HG03565 (cell line): ENCODE data around the gene MMRN1.

ENCODE experiments used
- ATAC-seq: cut with Tn5 transposase; IDR thresholded peaks from one replicate; pipeline ENCODE4 v1.9.1; 2021; ENCODE audit warnings: mild to moderate bottlenecking, moderate library complexity; ENCODE audit not compliant: unreplicated experiment

MMRN1 gene

GRCh38 chr4:89913623-89914022 is 19.0 kb downstream of the MMRN1 start:
- ATAC-seq, result no peak

- no peak for ATAC-seq
Measured at GRCh38 chr4:89914609-89915550, 20.2 kb downstream of the MMRN1 start.

GRCh38 chr4:89915937-89916336 is 21.3 kb downstream of the MMRN1 start:
- ATAC-seq, result no peak

DNA sequence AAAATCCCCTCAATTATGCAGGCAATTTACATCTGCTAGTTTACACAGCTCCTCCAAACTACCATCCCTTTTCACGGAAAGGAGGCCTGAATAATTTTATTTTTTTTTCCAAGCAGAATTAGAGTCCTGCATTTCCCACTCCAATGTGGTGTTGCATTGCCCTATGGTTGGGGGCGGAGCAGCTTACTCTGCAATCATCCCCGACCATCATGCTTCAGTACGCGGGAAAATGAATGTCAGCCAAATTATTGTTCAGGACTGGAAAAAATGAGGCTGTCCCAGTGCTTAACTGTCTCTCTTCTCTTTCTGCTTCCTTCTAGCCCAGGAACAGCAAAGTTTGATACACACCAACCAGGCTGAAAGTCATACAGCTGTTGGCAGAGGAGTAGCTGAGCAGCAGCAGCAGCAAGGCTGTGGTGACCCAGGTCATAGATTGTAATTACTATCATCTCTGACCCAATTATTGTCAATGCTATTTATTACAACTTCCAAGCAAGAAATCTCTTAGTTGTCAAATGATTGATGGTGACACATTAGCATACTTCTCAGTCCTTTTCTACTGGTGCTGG is 28.3 kb downstream of the MMRN1 start:
- ATAC-seq, result no peak

DNA sequence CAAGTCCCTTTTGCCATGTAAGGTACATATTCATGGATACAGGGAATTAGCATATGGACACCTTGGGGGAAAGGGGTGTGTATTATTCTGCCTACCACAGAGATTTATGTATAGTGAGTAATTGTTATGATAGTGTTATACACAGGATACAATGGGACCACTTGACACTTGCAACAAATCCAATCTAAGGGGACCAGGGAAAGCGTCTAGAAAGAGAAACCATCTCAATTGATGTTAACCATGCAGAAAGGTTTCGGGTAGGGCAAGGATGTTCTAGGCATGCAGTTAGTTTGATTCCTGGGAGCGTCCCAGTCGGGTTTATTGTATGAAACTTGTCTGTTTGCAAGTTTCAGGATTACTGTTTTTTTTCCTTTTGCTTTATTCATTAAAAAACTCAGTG is 34.2 kb downstream of the MMRN1 start:
- no peak for ATAC-seq

DNA sequence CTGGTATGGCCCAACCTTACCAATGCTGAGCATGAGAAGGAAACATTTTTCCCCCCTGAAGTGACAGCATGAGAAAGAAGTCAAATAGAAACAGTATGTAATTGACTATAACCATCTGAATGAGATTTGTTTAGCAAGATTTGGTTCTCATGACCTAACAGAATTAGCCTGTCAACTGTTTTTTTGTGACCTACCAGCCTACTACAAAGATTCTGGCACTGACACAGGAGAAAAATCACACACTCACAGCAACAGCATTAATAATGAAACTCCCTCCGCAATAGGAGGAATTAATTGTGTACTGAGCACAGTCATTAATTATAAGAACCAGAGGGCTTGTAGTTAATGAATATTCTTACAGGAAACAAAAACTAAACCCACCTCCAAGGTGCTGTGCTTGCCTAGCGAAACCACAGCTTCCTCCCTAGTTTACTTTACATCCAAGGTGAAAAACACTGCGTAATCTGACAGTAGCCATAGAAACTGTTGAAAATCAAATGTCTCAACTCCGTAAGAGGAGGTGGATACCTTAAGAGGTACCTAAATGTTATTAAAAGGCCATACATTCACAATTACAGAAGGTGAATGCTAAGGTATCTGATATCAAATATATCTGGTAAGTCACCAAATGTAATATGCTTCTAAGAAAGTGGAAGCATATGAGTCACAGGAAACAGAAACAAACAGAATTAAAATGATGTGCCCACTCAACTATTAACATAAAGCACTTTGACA is 34.9 kb downstream of the MMRN1 start:
- peak; percentile 79 for ATAC-seq

DNA sequence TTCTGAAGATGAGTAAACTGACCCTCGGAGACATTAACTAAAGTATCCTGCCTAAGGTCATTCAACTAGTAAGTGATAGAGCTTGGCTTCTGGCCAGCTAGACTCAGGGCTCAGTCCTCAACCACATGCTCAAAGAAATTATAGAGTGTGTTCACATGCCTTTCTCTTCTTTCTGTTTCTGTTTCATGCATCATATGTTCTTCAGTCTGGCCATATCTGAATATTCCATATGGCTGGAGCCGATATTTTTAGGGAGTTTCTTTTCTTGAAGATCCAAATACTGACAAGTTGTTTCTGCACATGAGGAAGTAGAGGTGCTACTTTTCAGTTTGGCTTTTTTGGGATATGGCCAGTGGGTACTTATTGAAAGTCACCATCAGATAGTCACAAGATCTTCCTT is 44.9 kb downstream of the MMRN1 start:
- ATAC-seq, result peak; percentile 60

DNA sequence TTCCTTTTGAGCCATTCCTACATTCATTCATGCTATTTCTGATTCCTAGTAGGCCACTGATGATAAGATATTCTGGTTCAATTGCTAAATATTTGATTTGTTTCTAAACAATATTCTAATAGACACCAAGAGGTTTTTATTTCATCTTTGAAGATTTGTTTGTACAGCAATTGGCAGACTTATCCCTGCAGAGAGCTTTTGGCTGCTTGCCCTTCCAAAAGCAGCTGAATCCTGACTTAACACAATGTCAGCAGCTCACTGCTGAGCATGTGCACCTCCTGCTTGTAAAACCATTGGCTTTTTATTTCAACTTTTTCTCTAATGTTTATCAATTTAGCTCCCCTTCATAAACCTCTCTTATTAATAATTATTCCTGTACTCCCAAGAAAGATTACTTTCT is 45.3 kb downstream of the MMRN1 start:
- no peak for ATAC-seq

- ATAC-seq, result no peak
Measured at GRCh38 chr4:89942811-89943210, 48.2 kb downstream of the MMRN1 start.

DNA sequence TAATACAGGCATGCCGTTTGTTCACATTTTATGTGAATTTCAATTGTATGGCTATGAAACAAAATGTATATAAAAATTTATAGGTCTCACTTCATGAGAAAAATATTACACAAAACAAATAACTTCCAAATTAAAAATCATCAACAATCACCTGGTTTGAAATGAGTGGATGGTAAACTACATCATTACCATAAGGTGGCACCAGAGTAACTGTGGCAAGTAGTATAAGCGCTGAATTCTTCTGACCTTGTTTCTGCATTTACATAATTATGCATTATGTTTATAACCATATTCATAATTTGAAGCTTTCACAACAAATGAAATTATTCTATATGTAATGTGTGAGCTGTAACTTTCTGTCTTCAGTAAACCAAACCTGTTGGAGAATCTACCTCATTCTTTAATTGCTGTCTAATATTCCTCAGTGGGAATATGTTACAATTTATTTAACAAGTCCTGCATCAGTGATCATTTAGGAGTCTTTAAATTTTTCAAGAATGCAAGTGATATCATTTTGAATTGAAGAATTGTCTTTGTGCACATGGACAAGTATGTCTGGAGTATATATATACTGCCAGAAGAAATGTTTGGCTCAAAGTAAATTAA is 55.2 kb downstream of the MMRN1 start:
- no peak for ATAC-seq

- no peak for ATAC-seq
Measured at GRCh38 chr4:89952458-89952857, 57.8 kb downstream of the MMRN1 start.

DNA sequence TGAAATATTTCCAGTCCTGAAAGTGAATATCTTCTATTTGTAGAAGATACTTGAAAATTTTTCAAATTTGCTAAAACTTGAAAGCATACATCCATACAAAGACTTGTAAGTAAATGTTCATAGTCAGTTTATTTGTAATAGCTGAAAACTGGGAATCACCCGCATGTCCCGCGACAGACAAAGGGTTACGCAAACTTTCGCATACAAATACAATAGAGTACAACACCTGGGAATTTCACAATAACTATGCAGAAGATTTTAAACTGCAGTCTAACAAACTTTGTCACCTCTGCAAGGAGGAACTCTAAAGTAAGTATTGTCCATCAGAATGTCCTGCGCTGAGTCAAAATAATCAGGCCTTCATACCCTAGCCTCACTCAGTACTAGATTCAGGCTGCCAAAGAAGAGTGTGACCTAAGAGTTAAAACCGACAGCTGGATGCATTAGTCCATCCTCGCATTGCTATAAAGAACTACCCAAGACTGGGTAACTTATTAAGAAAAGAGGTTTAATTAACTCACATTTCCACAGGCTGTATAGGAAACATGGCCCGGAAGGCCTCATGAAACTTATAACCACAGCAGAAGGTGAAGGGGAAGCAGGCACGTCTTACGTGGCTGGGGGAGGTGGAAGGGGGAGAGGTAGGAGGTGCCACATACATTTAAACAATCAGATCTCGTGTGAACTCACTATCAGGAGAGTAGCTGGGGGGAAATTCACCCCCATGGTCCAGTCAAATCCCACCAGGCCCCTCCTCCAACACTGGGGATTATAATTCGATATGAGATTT is 60.4 kb downstream of the MMRN1 start:
- ATAC-seq, result no peak

GRCh38 chr4:89957046-89957926 is 62.6 kb downstream of the MMRN1 start:
- no peak for ATAC-seq

DNA sequence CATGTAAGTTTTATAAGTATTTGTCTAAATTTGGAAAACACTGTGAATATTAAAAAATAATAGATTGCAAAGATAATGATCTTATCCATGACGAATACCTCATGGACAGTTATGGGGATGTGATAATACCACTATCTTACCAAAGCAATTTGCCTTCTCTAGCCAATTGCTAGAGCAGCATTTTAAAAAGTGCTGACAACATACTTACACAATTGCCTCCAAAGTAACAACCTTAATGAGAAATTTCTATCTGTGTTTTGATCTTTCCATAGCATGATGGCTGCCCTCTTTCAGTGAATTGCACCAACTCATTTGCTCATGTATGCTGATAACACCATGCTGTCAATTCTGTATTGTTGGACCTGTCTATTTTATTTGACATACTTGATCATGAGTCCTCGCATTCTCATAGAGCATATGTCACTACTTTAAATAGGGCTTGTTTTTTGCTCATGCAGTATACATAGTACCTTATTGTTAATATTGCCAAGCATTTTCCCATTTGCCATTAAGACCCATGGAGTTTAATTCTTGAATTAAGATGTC is 87.2 kb downstream of the MMRN1 start:
- no peak for ATAC-seq

- no peak for ATAC-seq
Measured at GRCh38 chr4:89988268-89988667, 93.6 kb downstream of the MMRN1 start.

DNA sequence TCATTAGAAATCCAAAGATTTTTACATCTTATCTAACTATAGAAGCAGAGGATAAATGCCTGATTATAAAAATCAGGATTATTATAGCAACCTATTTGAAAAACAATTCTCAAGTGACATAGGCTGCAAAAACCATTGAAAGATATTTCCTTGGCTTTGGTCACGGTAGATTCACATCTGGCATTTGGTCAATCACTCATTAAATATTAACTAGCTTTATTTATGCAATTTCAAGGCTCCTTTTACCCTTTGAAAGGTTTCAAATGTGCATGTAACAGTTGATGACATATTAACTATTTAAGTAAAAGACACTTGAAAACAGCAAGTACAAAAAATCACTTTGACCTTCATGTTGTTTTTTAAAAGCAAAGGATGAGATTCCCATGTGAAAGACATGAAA is 98.1 kb downstream of the MMRN1 start:
- no peak for ATAC-seq

DNA sequence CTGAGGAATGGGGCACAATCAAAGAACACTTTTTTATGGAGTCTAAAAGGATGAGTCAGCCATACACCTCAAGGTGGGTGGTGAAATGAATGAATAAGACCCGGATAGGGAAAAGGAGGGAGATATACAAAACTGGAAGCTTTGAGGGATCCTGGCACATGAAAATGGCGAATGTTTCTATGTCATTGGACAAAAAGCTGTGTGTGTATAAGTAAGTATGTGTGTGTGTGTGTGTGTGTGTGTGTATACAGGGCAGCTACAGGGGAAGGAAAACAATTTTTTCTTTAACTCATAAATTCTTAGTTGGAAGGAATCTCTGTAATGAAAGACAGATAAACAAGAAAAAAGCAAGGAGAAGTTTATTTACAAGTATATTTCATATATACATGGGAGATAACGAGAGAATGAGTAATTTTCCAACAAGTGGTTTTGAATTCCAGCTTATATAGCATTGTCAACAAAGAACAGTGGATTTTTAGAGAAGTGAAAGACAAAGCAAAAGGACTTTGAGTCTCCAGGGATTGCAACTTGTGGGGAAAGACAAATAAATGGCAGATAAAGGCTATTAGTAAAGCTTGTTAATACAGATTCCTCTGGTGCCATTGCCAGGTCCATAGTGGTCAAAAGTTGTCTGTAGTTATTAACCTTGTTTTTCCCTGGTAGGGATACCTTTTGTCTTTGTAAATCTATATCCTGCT is 99.7 kb downstream of the MMRN1 start:
- ATAC-seq, result no peak

DNA sequence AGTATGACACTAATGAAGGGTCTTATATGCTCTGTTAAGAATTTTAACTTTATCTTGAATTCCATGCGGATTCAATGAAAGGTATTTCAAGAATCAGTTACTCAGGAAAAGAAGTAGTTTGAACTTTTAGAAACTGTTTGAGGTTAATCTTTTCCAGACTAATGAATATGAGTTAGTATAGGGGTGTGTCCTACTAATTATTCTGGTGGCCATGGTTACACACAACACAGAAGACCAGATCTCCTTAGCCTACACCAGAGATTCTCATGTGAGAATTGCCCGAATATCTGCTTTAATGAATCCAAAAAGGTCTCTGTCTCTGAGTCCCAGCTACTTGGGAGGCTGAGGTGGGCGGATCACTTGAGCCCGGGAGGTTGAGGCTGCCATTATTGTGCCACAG is 100.4 kb downstream of the MMRN1 start:
- no peak for ATAC-seq

GRCh38 chr4:89995814-89996213 is 101.2 kb downstream of the MMRN1 start:
- no peak for ATAC-seq
